Activated CD8-positive, alpha-beta memory T cell treated with anti-CD3 and anti-CD28 coated beads, Interleukin-2, amount 10 ng/mL, durations not matched to agents 7 days and 5 days (primary cell): ENCODE data around the gene TMPRSS13. TPM values are rescaled to one million over a fixed set of nuclear protein-coding genes. Genes with fewer than 3 reads are reported as not detected.
A peak's percentile ranks its signal among the peaks of the same experiment; 100 is the strongest.

ENCODE experiments used
- ATAC-seq: fragments of 150-1000 bp; cut with Tn5 transposase; one replicate; pipeline ENCODE4 v1.10.0; 2021; ENCODE audit warnings: moderate library complexity
- CTCF ChIA-PET: fragments of 350-600 bp; sonication (Branson Sonifier 250); formaldehyde crosslinking; loops from one replicate; lab custom pipeline; 2021; ENCODE audit warnings: antibody characterized with exemption; lab: Charles Lee
- DNase-seq: peaks from one replicate; pipeline ENCODE4 v3.0.0-alpha.2; 2020
- H3K27ac Mint-ChIP-seq: one replicate; pipeline ENCODE4 v1.8.0; 2021; ENCODE audit warnings: mild to moderate bottlenecking, mixed read lengths
- H3K27me3 Mint-ChIP-seq: one replicate; pipeline ENCODE4 v1.8.0; 2021; ENCODE audit warnings: mixed read lengths
- H3K36me3 Mint-ChIP-seq: one replicate; pipeline ENCODE4 v1.8.0; 2021; ENCODE audit warnings: mild to moderate bottlenecking, mixed read lengths
- H3K4me1 Mint-ChIP-seq: one replicate; pipeline ENCODE4 v1.8.0; 2021; ENCODE audit warnings: mixed read lengths
- H3K4me3 Mint-ChIP-seq: one replicate; pipeline ENCODE4 v1.8.0; 2021; ENCODE audit warnings: mild to moderate bottlenecking, moderate library complexity, mixed read lengths
- H3K9me3 Mint-ChIP-seq: one replicate; pipeline ENCODE4 v1.8.0; 2022; ENCODE audit warnings: low read depth, mixed read lengths
- total RNA-seq, 2 experiments: library from RNA; stranded (reverse); gene quantifications; one replicate each; pipeline ENCODE4 v1.2.3, GENCODE V29; 2021

TMPRSS13 gene
- total RNA-seq, 2 experiments from 2014 or later = 1.7 to 2.0 TPM

DNA sequence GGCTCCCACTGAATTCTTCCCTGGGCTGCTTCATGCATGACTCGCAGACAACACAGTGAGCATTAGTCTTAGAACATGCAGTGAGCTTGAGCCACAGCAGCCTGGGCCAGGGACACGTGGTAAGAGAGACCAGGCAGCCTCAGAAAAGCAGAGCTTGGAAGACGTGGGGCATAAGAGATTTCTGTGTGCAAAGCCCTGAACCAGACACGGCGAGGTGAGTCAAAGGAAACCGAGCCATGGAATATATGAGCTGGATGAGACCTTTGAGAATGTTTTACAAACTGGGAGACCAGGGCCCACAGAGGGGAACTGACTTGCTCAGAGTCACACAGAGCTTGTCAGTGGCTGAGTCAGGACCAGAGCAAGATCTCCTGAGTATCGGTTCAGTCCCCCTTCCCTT lies 44.2 kb downstream of the TMPRSS13 start:
- Mint-ChIP-seq H3K27ac (no peak overlapping the region), H3K36me3 (no peaks in the 10 kb centered on the region), H3K4me1 (no peaks in the 10 kb centered on the region), H3K9me3 (no peaks in the 10 kb centered on the region), H3K4me3 (no peak overlapping the region), H3K27me3 (peaks cover 48% of the 10 kb centered on the region)
- CTCF ChIA-PET = interaction anchor here (1.2 to 1.5 kb wide), 4 partner anchors 13 to 169 kb away, joined by 3 to 6 read pairs (median 3); no protein-coding TSS in a partner anchor
- DNase-seq (peak; percentile 32), ATAC-seq (no peak)

DNA sequence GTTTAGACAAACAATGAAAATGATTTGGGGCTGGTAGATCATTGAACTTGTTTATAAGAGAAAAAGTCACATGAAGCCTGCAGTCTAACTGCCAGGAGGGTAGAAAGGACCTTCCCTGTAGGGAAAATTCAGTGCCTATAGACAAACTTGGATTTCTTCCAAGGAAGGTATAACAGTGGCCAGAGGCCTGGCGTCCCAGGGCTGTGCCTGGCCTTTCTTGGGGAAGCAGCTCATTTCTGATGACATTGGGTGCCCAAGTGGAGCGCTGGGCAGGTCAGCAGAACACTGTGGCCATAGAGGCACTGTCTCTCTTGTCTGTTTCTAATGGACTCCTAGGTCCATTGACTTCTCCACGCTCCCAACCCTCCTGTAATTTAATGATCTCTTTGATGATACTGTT lies 46.1 kb downstream of the TMPRSS13 start:
- Mint-ChIP-seq H3K27me3 (peaks cover 58% of the 10 kb centered on the region), H3K4me1 (no peaks in the 10 kb centered on the region), H3K27ac (no peak overlapping the region), H3K36me3 (no peaks in the 10 kb centered on the region), H3K4me3 (no peak overlapping the region), H3K9me3 (no peaks in the 10 kb centered on the region)
- CTCF ChIA-PET = no interaction called here
- DNase-seq (peak; percentile 32), ATAC-seq (no peak)

DNA sequence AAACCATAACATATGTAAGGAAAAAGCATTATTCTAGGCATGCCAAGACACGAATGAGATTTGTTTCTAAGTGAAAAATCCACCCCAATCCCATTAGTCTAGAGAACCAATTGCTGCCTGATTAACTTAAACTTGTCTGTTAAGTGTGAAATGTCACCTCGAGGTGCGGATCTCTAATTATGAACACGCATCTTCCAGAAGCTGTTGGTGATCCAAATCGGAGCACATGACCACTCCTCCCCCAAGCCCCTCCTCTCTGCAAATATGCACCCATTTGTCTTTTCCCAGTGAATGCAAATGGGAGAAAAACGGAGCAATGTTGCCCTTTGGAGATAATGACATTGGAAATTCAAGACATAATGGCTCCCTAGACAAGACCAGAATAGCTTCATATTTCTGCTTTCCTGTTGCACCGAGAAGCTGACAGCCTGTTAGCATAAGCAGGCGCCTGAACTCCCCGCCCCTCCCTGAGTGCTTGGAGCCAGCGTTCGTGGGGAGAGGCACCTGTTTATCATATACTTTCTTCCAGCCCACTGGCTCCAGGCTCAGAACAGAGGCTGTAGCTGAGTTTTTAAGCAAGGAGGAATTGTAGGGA lies 46.8 kb downstream of the TMPRSS13 start:
- Mint-ChIP-seq H3K4me3 (no peak overlapping the region), H3K36me3 (no peaks in the 10 kb centered on the region), H3K9me3 (no peaks in the 10 kb centered on the region), H3K4me1 (peaks cover under 1% of the 10 kb centered on the region), H3K27ac (no peak overlapping the region), H3K27me3 (peaks cover 58% of the 10 kb centered on the region)
- DNase-seq = peak; percentile 31
- CTCF ChIA-PET = interaction anchor here (1.1 kb wide), 1 partner anchor 22 kb away, joined by 3 read pairs; no protein-coding TSS in a partner anchor
- no peak for ATAC-seq

DNA sequence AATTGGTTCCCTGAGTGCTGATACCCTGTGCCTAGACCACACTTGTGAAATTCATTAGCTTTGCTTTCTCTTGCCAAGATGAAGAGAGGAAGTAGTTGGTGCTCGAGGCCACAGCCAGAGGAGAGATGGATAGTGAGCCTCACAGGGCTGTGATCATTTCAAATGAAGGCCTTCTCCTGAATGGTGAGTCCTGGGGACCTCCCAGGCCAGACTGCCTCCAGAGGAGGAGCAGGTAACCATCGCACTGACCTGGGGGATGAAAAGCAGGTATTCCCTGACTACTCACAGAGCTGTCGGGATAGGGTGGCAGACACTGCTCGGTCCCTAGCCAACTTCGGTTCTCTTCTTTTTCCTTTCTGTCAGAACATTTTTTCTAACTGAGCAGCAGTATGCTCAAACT lies 48.0 kb downstream of the TMPRSS13 start:
- Mint-ChIP-seq H3K4me3 (no peak overlapping the region), H3K27ac (no peak overlapping the region), H3K27me3 (peaks cover 67% of the 10 kb centered on the region), H3K4me1 (peaks cover 8% of the 10 kb centered on the region), H3K36me3 (no peaks in the 10 kb centered on the region), H3K9me3 (no peaks in the 10 kb centered on the region)
- ATAC-seq (no peak), DNase-seq (peak; percentile 16)
- CTCF ChIA-PET = no interaction called here

DNA sequence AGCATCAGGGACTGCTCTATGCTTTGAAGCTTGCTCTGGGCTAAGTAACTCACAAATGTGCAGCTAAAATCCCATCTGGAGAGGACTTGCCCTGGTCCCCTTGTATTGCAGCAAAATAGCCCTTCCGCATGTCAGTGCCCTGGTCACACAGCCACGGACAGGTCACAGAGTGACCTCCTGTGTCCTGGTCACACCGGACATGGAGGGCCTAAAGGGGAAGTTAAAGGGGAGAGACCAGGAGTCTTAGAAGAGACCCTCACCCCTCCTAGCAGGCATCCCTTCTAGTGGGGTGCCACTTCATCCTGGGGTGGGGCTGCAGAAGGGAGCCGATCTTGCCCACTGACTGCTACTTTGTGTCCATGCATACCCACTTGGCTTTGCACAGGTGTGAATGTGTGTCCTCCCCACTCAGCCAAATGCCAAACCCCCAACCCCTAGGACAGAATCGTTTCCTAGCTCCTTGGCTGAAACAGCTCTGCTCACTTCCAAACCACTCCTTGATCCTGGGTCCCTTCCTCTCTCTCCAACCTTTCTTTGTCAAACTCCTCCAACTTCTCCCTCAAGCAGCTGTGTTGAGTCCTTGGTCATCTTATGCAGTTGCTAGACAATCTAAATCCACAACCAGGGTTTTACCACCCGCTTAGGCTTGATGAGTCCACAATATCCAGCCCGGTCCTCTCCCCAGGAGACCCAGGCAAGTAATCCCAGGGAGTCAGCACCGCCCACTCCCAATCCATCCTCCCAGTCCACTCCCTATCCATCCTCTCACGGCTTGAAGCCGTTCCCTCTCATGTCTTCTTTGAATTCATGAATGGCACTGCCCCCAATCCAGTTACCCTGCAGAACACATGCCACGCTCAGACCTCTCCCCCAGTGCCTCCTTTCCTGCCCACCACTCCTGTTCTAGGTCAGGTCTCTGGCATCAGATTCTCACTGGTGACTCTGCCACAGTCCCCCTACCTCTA lies 49.4 kb downstream of the TMPRSS13 start:
- peaks cover 81% of the 10 kb centered on the region for H3K27me3 Mint-ChIP-seq
- ATAC-seq = no peak
- no peaks in the 10 kb centered on the region for H3K36me3 Mint-ChIP-seq
- DNase-seq = no peak
- no peaks in the 10 kb centered on the region for H3K9me3 Mint-ChIP-seq
- CTCF ChIA-PET = interaction anchor here (0.8 to 0.9 kb wide), 2 partner anchors 48 to 54 kb away, joined by 3 read pairs; no protein-coding TSS in a partner anchor
- peaks cover 21% of the 10 kb centered on the region for H3K4me1 Mint-ChIP-seq
- H3K4me3 Mint-ChIP-seq = no peak overlapping the region
- H3K27ac Mint-ChIP-seq = no peak overlapping the region

DNA sequence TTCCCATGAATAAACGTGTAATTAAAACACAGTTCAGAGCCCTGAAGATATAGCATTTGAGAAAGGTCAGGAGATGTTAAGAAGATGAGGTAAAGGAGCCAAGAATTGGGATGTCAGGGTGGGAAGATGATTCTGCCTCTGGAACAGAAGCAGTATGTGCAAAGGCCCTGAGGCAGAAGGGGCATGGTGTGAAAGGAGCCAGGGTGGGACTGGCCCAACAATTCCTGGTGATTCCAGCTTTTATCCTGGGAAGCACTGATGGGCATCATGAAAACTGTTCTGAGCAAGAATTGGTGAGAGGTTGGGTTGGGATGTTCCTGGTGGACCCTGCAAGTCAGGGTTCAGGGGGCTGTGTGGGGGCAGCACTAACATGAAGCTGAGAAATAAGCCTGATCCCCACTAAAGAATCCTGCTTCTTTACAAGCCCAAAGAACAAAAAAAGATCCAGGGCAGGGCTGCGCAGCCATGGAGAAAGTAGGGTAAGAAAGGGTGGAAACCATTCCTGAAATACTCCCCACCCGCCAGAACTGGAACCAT lies 50.2 kb downstream of the TMPRSS13 start:
- CTCF ChIA-PET = interaction anchor here (0.8 to 1.2 kb wide), 3 partner anchors 47 to 453 kb away, joined by 3 read pairs; no protein-coding TSS in a partner anchor
- Mint-ChIP-seq H3K9me3 (no peaks in the 10 kb centered on the region), H3K4me3 (no peak overlapping the region), H3K36me3 (no peaks in the 10 kb centered on the region), H3K27me3 (peaks cover 88% of the 10 kb centered on the region), H3K4me1 (peaks cover 27% of the 10 kb centered on the region), H3K27ac (no peak overlapping the region)
- DNase-seq = no peak
- no peak for ATAC-seq

DNA sequence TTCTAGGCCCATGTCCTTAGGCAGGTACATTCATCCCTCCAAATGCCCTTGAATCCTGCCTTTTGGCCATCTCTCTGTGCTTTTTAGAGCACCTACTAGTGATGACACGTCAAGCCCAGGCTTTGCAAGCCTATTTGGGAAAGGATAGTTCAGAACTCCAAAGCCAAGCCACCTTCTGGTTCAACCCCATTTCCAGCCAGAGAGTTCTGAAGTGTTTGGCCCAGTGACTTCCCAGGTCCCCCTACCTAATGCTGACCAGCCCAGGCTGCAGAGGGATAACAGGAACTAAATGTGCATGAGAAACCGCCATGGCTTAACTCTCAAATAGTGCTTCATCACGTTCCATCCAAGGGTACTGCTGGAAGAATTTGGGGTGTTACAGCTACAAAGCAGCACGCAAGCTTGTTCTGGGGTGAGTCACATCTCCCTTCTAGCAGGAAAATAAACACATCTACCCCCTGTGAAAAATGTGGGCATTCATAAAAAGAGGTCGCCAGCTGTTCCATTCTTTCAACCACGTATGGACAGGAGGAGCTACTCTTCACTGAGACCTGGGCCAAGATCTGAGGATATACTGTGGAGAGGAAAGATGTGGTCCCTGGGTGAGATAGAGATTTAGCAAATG lies 50.8 kb downstream of the TMPRSS13 start:
- Mint-ChIP-seq H3K36me3 (no peaks in the 10 kb centered on the region), H3K27me3 (peaks cover 92% of the 10 kb centered on the region), H3K4me1 (peaks cover 32% of the 10 kb centered on the region), H3K4me3 (no peak overlapping the region), H3K27ac (no peak overlapping the region), H3K9me3 (no peaks in the 10 kb centered on the region)
- CTCF ChIA-PET = interaction anchor here (1.2 to 1.4 kb wide), 2 partner anchors 175 to 453 kb away, joined by 3 to 7 read pairs; no protein-coding TSS in a partner anchor
- no peak for DNase-seq
- ATAC-seq = no peak

DNA sequence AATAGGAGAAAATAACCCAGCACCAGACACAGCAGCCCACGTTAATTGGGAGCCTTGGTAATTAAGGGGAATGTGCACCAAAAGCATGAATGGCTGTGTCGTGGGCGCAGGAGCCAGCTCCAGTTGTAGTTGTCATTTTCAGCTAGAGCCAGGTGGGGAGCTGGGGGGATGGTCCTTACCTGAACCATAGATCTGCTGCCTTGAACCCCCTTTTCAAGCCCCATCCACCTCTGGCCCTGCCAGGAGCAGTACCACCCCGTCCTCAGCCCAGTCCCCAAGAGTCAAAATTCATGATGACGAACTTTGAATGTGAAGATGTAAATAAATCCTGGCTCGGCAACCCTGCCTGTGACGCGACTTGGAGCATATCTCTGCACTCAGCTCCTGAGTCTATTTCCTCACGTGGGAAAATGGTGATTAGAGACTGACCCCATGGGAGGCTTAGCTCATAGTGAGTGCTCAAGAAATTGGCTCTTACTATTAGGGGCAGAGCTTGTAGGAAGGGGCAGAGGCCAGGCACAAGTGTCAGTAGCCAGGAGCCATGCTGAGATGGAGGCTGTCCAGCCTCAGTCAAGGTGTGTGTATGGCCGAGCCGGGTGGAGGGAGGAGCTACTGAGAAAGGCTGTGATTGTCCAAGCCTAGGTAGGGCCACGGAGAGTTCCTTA lies 52.0 kb downstream of the TMPRSS13 start:
- CTCF ChIA-PET = interaction anchor here (0.7 to 1.8 kb wide), 4 partner anchors 70 to 176 kb away, joined by 3 to 7 read pairs (median 4); no protein-coding TSS in a partner anchor
- H3K4me3 Mint-ChIP-seq = no peak overlapping the region
- no peak for ATAC-seq
- no peaks in the 10 kb centered on the region for H3K9me3 Mint-ChIP-seq
- no peak overlapping the region for H3K27ac Mint-ChIP-seq
- H3K36me3 Mint-ChIP-seq = no peaks in the 10 kb centered on the region
- peaks cover 87% of the 10 kb centered on the region for H3K27me3 Mint-ChIP-seq
- no peak for DNase-seq
- H3K4me1 Mint-ChIP-seq = peaks cover 43% of the 10 kb centered on the region

DNA sequence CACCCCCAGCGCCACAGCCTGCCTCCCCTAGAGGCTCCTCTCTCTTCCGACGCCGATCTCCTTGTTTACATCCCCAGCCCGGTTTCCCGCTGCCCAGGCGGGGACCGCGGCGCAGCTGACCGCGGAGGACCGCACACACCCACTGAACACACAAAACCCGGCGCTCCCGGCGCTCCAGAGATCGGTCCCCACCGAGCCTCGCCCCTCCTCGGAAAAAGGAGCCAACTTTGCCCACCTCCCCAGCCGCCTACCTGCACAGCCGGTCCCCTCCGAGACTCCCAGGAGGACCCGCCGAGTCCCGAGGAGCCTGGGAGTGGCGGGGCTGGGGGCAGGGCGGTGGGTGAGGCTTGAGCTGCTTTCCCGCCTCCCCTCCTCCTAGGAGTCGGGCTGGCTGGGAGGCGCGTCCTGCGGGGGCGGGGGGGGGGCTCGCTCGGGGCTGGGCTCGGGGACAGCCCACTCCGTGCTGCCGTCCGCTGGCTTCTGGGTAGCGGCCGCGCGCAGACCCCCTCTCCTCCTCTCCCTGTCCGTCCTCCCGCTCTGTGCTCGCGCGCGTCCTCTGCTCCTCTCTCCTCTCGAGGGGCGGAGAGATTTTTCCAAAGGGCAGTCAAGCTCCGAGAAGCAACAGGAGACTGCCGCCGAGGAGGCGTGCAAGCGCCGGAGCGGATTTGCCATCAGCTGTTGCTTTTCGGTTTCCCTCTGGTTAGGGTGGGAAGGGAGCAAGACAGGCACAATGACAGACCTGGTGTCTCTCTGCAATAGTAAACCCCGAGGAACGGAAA lies 52.7 kb downstream of the TMPRSS13 start, which contains the start of gene FXYD6:
Gene FXYD6 (minus strand): TSS at position 318 of the 779 bp plus-strand sequence. CDS start 33,882 bp downstream, outside the sequence.
- Mint-ChIP-seq H3K27ac (no peak within 1 kb of the TSS), H3K36me3 (no peaks in the 10 kb centered on the region), H3K9me3 (no peaks in the 10 kb centered on the region), H3K4me3 (peak within 1 kb of the TSS; percentile 68), H3K4me1 (peaks cover 45% of the 10 kb centered on the region), H3K27me3 (peaks cover 80% of the 10 kb centered on the region)
- DNase-seq = no peak
- no peak for ATAC-seq
- CTCF ChIA-PET = interaction anchor here (0.6 to 1.8 kb wide), 3 partner anchors 69 to 70 kb away, joined by 3 to 5 read pairs (median 3); no protein-coding TSS in a partner anchor

DNA sequence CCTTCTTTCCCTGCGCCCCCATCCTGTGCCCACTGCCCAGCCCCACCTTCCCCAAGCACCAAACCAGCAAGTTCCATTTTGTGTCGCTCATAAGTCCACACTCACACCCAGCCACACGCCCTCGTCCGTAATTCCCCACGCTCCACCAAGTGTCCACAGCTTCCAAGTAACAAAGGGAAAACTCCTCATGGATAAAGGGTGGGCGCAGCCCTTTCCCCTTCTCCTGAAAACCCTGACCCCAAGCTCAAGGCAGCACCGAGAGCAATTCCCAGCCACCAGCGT lies 53.2 kb downstream of the TMPRSS13 start:
- CTCF ChIA-PET = interaction anchor here (0.6 to 1.8 kb wide), 2 partner anchors 69 to 71 kb away, joined by 3 to 5 read pairs; no protein-coding TSS in a partner anchor
- H3K4me1 Mint-ChIP-seq = peaks cover 45% of the 10 kb centered on the region
- H3K9me3 Mint-ChIP-seq = no peaks in the 10 kb centered on the region
- peak overlapping the region; percentile 68 for H3K4me3 Mint-ChIP-seq
- peak; percentile 31 for DNase-seq
- peaks cover 75% of the 10 kb centered on the region for H3K27me3 Mint-ChIP-seq
- no peaks in the 10 kb centered on the region for H3K36me3 Mint-ChIP-seq
- no peak for ATAC-seq
- H3K27ac Mint-ChIP-seq = no peak overlapping the region

DNA sequence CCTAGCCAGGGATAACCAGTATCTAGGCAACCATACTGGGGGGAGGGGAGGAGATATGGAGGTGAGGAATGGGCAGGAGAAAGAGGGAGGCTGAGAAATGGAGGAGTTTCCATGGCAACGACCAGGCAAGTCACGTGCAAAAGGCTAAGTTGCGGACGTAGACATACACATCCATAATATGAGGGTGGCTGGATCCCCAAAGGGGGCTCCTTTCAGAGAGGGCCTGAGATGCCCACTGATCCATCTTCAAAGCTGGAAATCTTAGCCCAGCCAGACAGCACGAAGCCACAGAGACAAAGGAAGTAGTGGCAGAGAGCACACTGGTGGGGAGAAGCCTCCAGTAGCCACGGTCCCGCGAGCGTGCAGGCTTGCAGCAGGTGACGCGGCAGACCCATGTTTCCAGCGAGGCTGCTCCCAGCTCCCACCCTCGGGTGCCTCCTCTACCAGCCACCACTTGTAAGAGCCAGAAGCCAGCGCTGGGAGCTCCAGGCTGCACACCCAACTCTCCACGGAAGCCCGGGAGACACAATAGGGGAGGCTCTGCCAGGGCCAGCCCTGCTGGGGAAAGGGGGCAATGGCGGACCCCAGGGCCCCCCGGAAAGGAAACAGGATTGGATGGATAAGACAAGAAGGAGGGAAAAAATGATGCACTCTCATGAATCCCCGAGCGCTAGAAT lies 53.7 kb downstream of the TMPRSS13 start:
- DNase-seq (peak; percentile 47), ATAC-seq (peak; percentile 57)
- H3K36me3 Mint-ChIP-seq = no peaks in the 10 kb centered on the region
- H3K27ac Mint-ChIP-seq = no peak overlapping the region
- CTCF ChIA-PET = interaction anchor here (0.6 to 1.8 kb wide), 3 partner anchors 52 to 71 kb away, joined by 3 to 5 read pairs (median 4); no protein-coding TSS in a partner anchor
- H3K4me1 Mint-ChIP-seq = peaks cover 45% of the 10 kb centered on the region
- H3K9me3 Mint-ChIP-seq = no peaks in the 10 kb centered on the region
- H3K4me3 Mint-ChIP-seq = peak overlapping the region; percentile 68
- H3K27me3 Mint-ChIP-seq = peaks cover 70% of the 10 kb centered on the region
